K562 (cell line): ENCODE measurements around the gene ACAT2. TPM values are rescaled to one million over a fixed set of nuclear protein-coding genes. Genes with fewer than 3 reads are reported as not detected.

Source experiments
- ATAC-seq: fragments of 200-7000 bp; cut with Tn5 transposase; 3 replicates; pipeline ENCODE4 v1.9.1; 2020; ENCODE audit warnings: moderate library complexity
- BruUV-seq: library from RNA; stranded (reverse); fragments of 400-500 nt; replicated peaks from 2 replicates; lab custom pipeline; 2021; lab: Mats Ljungman, UMichigan
- CTCF ChIA-PET: fragments of 300-600 bp; formaldehyde crosslinking; extraction: SDS; loops from one replicate; lab custom pipeline; 2021; ENCODE audit warnings: low intra/inter-chr PET ratio; lab: Yijun Ruan, JAX
- POLR2A ChIA-PET: fragments of 300-600, 350-650 bp; sonication (Branson Sonifier 250); formaldehyde crosslinking; extraction: SDS; loops from one replicate; lab custom pipeline; 2021; ENCODE audit warnings: antibody characterized with exemption, inconsistent platforms; lab: Yijun Ruan, JAX
- DNase-seq, 4 experiments: peaks; one replicate each; pipeline versions ENCODE4 v3.0.0 to v3.0.0-alpha.2; 2011 to 2018; ENCODE audit warnings: low spot score in 3 of 4, mixed read lengths in 3 of 4; ENCODE audit errors: extremely low read depth in 1 of 4
- FAIRE-seq: peaks from 2 replicates; lab custom pipeline; 2011; peaks lifted over from hg19 to GRCh38; lab: Jason Lieb, UNC
- H2AFZ ChIP-seq: 2 replicates; pipeline ENCODE4 v1.6.0; 2011; ENCODE audit warnings: low read depth, low read length, control low read depth, inconsistent platforms
- H3K27ac ChIP-seq: fragments of 200-600 bp; 3 replicates; pipeline ENCODE4 v1.8.0; 2011; ENCODE audit warnings: low read depth, mild to moderate bottlenecking, control low read depth, inconsistent platforms, low read length, moderate library complexity, mixed read lengths; ENCODE audit errors: extremely low read depth
- H3K27me3 ChIP-seq, 2 experiments: fragments of 300-600 bp in 1 of 2; 2 replicates in 1 of 2; 3 replicates in 1 of 2; pipeline versions ENCODE4 v1.6.0 to v1.8.0; 2011; ENCODE audit warnings: inconsistent platforms in 2 of 2, low read length in 2 of 2, mild to moderate bottlenecking in 1 of 2, mixed read lengths in 1 of 2, moderate library complexity in 1 of 2; ENCODE audit not compliant: control insufficient read depth in 2 of 2, insufficient read depth in 2 of 2
- H3K36me3 ChIP-seq: fragments of 300-600 bp; 3 replicates; pipeline ENCODE4 v1.8.0; 2011; ENCODE audit warnings: mild to moderate bottlenecking, low read length, inconsistent platforms; ENCODE audit not compliant: control insufficient read depth, insufficient read depth
- H3K4me1 ChIP-seq, 2 experiments: fragments of 200-600 bp in 1 of 2; replicated peaks in 1 of 2; 2 replicates in 1 of 2; 3 replicates in 1 of 2; pipeline versions ENCODE4 v1.5.1 to v1.8.0; 2011; ENCODE audit warnings: inconsistent platforms in 2 of 2, low read length in 2 of 2, mild to moderate bottlenecking in 1 of 2, mixed read lengths in 1 of 2, moderate library complexity in 1 of 2; ENCODE audit not compliant: control insufficient read depth in 2 of 2, insufficient read depth in 2 of 2
- H3K4me2 ChIP-seq: 2 replicates; pipeline ENCODE4 v1.6.1; 2011; ENCODE audit warnings: low read length, control low read depth, inconsistent platforms, mixed read lengths; ENCODE audit not compliant: insufficient read depth
- H3K4me3 ChIP-seq: fragments of 200-600 bp; sonication (generic), shearing (Covaris generic); 2 replicates; pipeline ENCODE4 v1.5.1; 2016; ENCODE audit warnings: control low read depth, inconsistent platforms
- H3K79me2 ChIP-seq: fragments of 200-600 bp; 3 replicates; pipeline ENCODE4 v1.8.0; 2011; ENCODE audit warnings: low read length, inconsistent platforms; ENCODE audit not compliant: control insufficient read depth, insufficient read depth
- H3K9ac ChIP-seq, 2 experiments: 2 replicates each; pipeline versions ENCODE4 v1.6.0 to v1.6.1; 2011; ENCODE audit warnings: low read depth in 2 of 2, low read length in 2 of 2, control low read depth in 1 of 2, inconsistent platforms in 1 of 2, mild to moderate bottlenecking in 1 of 2, mixed read lengths in 1 of 2; ENCODE audit not compliant: insufficient read depth in 1 of 2
- H3K9me1 ChIP-seq: one replicate; pipeline ENCODE4 v1.6.0; 2011; ENCODE audit warnings: inconsistent platforms, mild to moderate bottlenecking, low read length, moderate library complexity; ENCODE audit not compliant: control insufficient read depth, insufficient read depth
- H3K9me3 ChIP-seq: replicated peaks from 2 replicates; pipeline ENCODE4 v1.5.1; 2011; ENCODE audit warnings: low read depth, low read length, inconsistent platforms; ENCODE audit not compliant: control insufficient read depth, insufficient read depth
- H4K20me1 ChIP-seq: replicated peaks from 2 replicates; pipeline ENCODE4 v1.6.1; 2011; ENCODE audit warnings: low read length, inconsistent platforms, mixed read lengths; ENCODE audit not compliant: control insufficient read depth, insufficient read depth
- CREB3L1 ChIP-seq: fragments of 450-650 bp; IDR thresholded peaks from 2 replicates; pipeline ENCODE4 v1.6.1; 2014; ENCODE audit warnings: low read depth, mild to moderate bottlenecking, moderate library complexity, borderline replicate concordance
- ETV5 ChIP-seq: sonication (generic); formaldehyde crosslinking; IDR thresholded peaks from 2 replicates; pipeline ENCODE4 v1.4.0; 2020; ENCODE audit warnings: low read depth, mild to moderate bottlenecking, missing genetic modification reagents
- FOXJ3 ChIP-seq: sonication (generic); formaldehyde crosslinking; IDR thresholded peaks from 2 replicates; pipeline ENCODE4 v1.4.0; 2020; ENCODE audit warnings: mild to moderate bottlenecking, missing genetic modification reagents
- LARP7 ChIP-seq: fragments of 450-650 bp; IDR thresholded peaks from 2 replicates; pipeline ENCODE4 v1.6.1; 2016
- MAX ChIP-seq: sonication (generic); formaldehyde crosslinking; IDR thresholded peaks from 2 replicates; pipeline ENCODE4 v1.9.0; 2022; ENCODE audit warnings: mild to moderate bottlenecking, missing genetic modification reagents
- MYNN ChIP-seq, 2 experiments: sonication (generic); formaldehyde crosslinking in 1 of 2; IDR thresholded peaks; 2 replicates each; pipeline versions ENCODE4 v1.5.0 to v1.6.1; 2016 to 2020; ENCODE audit warnings: antibody characterized with exemption in 1 of 2, missing genetic modification reagents in 1 of 2
- NCOR1 ChIP-seq: fragments of 450-650 bp; IDR thresholded peaks from 2 replicates; pipeline ENCODE4 v1.6.1; 2016; ENCODE audit warnings: mild to moderate bottlenecking, moderate library complexity
- PURB ChIP-seq: sonication (generic); formaldehyde crosslinking; IDR thresholded peaks from 2 replicates; pipeline ENCODE4 v1.9.0; 2021; ENCODE audit warnings: low read depth, mild to moderate bottlenecking, missing genetic modification reagents
- RNF2 ChIP-seq: sonication (generic); IDR thresholded peaks from 2 replicates; pipeline ENCODE4 v1.6.1; 2016
- TOE1 ChIP-seq, 2 experiments: fragments of 450-650 bp in 1 of 2; sonication (generic) in 1 of 2; formaldehyde crosslinking in 1 of 2; IDR thresholded peaks; 2 replicates each; pipeline versions ENCODE4 v1.7.1 to v1.8.0; 2016 to 2022; ENCODE audit warnings: borderline replicate concordance in 2 of 2, mild to moderate bottlenecking in 2 of 2, antibody characterized with exemption in 1 of 2, inconsistent platforms in 1 of 2, low read depth in 1 of 2, missing genetic modification reagents in 1 of 2, moderate library complexity in 1 of 2
- WGBS: fragments of 100-300 bp; shearing (Covaris generic); methylation state at CpG from one replicate; pipeline ENCODE4 v1.1.6; 2016; ENCODE audit warnings: low coverage, mixed read lengths; ENCODE audit not compliant: insufficient coverage; ENCODE audit errors: missing lambda C conversion rate; 5-methylcytosine and 5-hydroxymethylcytosine counted together
- in situ Hi-C: fragments of 300-500 bp; cut with MboI; formaldehyde crosslinking; loops from 4 replicates; pipeline ENCODE4 v1.15.0; 2018; ENCODE audit warnings: inconsistent platforms, mixed read lengths
- intact Hi-C: fragments of 100-400 bp; cut with micrococcal nuclease; formaldehyde crosslinking; loops from 2 replicates; pipeline ENCODE4 v1.14.2; 2022
- polyA plus RNA-seq, 8 experiments: library from polyadenylated mRNA; depleted of rRNA in 4 of 8; stranded (reverse) in 5 of 8; unstranded in 3 of 8; fragments of >200 nt; fragmentation: Nextera tagmentation in 2 of 8; fragmentation: Illumina TruSeq in 1 of 8; extraction: Ambion mirVana in 2 of 8; extraction: Trizol in 1 of 8; gene quantifications; 2 replicates each; pipeline versions ENCODE4 v1.2.1 to v1.2.3, GENCODE V29; 2011 to 2014; ENCODE audit warnings: inconsistent platforms in 1 of 8, missing spikeins in 1 of 8
- total RNA-seq, 7 experiments: library from RNA; depleted of rRNA in 6 of 7; stranded (reverse); fragments of >200 nt in 6 of 7; fragmentation: Illumina TruSeq in 2 of 7; extraction: Trizol in 2 of 7; gene quantifications; 2 replicates each; pipeline versions ENCODE4 v1.2.1 to v1.2.3, GENCODE V29; 2011 to 2021; ENCODE audit warnings: low replicate concordance in 1 of 7

The ACAT2 gene
- total and polyA plus RNA-seq, 9 of the 15 experiments (the other 6 are each of a cell fraction or from before 2014, with no cell fraction given): 63.0 to 309 (median 144) TPM

GRCh38 chr6:159821122-159821521 lies 59.3 kb downstream of the ACAT2 start:
- DNase-seq (no peak), ATAC-seq (no peak), FAIRE-seq (no peak)
- BruUV-seq: no TSS peak
- ChIA-PET POLR2A (interaction anchor here (0.8 to 1.4 kb wide), 4 partner anchors 10 to 31 kb away, joined by 3 to 5 read pairs (median 4); partner anchors contain the start of gene MRPL18), CTCF (no interaction called here)
- intact Hi-C loops (no loop called here), in situ Hi-C loops (no loop called here)
- Histone ChIP-seq H3K4me3 (no peak overlapping the region), H3K79me2 (no peaks in the 10 kb centered on the region), H3K4me1 (peaks cover 0 to 5% of the 10 kb centered on the region in 2 experiments; a peak in 2 of 5 replicates), H3K4me2 (no peak overlapping the region), H3K9me3 (no peaks in the 10 kb centered on the region), H2AFZ (no peak overlapping the region), H3K27ac (no peak overlapping the region), H3K27me3 (peaks cover 80 to 82% of the 10 kb centered on the region in 2 experiments), H3K9me1 (peaks cover 4% of the 10 kb centered on the region), H3K36me3 (no peaks in the 10 kb centered on the region), H3K9ac (no peak overlapping the region), H4K20me1 (peaks cover 3% of the 10 kb centered on the region; the same call in 1 of the 2 replicates)
- 21% methylated on average over 11 of the region's 11 CpGs for WGBS
- peak; percentile 24; the same call in 1 of the 2 replicates for TF ChIP-seq RNF2
- no peak for TF ChIP-seq FOXJ3 (CRISPR knock-in tag)

GRCh38 chr6:159821726-159822125 lies 59.9 kb downstream of the ACAT2 start:
- H3K4me1 ChIP-seq: peaks cover 0 to 5% of the 10 kb centered on the region in 2 experiments; a peak in 2 of 5 replicates
- in situ Hi-C loops: no loop called here
- CTCF ChIA-PET: no interaction called here
- H3K4me3 ChIP-seq: no peak overlapping the region
- no peak for FAIRE-seq
- WGBS: 12% methylated on average over 10 of the region's 10 CpGs
- H3K27me3 ChIP-seq: peaks cover 84 to 88% of the 10 kb centered on the region in 2 experiments
- no peaks in the 10 kb centered on the region for H3K36me3 ChIP-seq
- POLR2A ChIA-PET: interaction anchor here (0.6 to 1.2 kb wide), 4 partner anchors 10 to 562 kb away, joined by 3 to 5 read pairs (median 4); partner anchors contain the start of gene MRPL18
- peak overlapping the region in 1 of 2 experiments; percentile 62; a peak in 2 of 4 replicates for H3K9ac ChIP-seq
- no TSS peak for BruUV-seq
- no peak for DNase-seq
- no peak overlapping the region for H3K4me2 ChIP-seq
- 0 out of 2 replicates have a peak, but pooled peaks cover 3% of the 10 kb centered on the region for H4K20me1 ChIP-seq
- no peak overlapping the region for H3K27ac ChIP-seq
- peaks cover 4% of the 10 kb centered on the region for H3K9me1 ChIP-seq
- no peaks in the 10 kb centered on the region for H3K9me3 ChIP-seq
- no peaks in the 10 kb centered on the region for H3K79me2 ChIP-seq
- no peak overlapping the region for H2AFZ ChIP-seq
- TF ChIP-seq NCOR1 (no peak), LARP7 (no peak), CREB3L1 (no peak), MYNN (IDR thresholded peaks at IDR 0.05) (no peak), MYNN (CRISPR knock-in tag; IDR thresholded peaks at IDR 0.05) (no peak), TOE1 (IDR thresholded peaks at IDR 0.05; ENCODE audit: borderline replicate concordance) (no peak), TOE1 (CRISPR knock-in tag; IDR thresholded peaks at IDR 0.05; ENCODE audit: borderline replicate concordance, low read depth) (no peak), PURB (CRISPR knock-in tag) (no peak), MAX (CRISPR knock-in tag) (no peak), ETV5 (CRISPR knock-in tag) (no peak)
- intact Hi-C loops: no loop called here
- ATAC-seq: 0 out of 3 replicates have a peak, but pooled peaks have one; percentile 6
